ENCODE results near the gene DROSHA. TPM values are rescaled to one million over a fixed set of nuclear protein-coding genes. Genes with fewer than 3 reads are reported as not detected.
A peak's percentile ranks its signal among the peaks of the same experiment; 100 is the strongest.

The DROSHA gene
- total RNA-seq, 3 donors from 2014 or later (not counting 1 experiment from before 2014, with no cell fraction given) = 44.9 to 55.9 (median 50.5) TPM

DNA sequence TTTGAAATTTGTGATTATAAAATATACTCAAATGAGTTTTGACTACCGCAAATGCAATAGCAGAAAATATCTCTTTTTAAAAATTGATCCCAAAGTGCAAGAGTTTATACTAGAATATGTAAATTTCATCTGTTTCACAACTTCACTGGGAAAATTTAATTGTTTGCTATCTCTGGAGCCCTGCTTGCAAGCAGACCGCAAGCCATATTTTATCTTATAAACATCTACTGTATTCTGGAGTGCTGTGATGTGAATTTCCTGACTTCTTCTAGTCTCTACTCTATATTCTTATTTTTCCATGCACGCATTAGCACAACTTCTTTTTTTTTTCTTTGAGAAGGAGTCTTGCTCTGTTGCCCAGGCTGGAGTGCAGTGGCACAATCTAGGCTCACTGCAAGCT is 98.7 kb downstream of the DROSHA start:
- peaks cover 52% of the 10 kb centered on the region for H3K36me3 ChIP-seq (ENCODE audit: control insufficient read depth, insufficient read depth, low read length)
- Mint-ChIP-seq H3K4me1 (no peaks in the 10 kb centered on the region), H3K27ac (no peak overlapping the region), H3K9me3 (no peaks in the 10 kb centered on the region), H3K36me3 (peaks cover 33% of the 10 kb centered on the region), H3K27me3 (ENCODE audit: low read depth in 2 of 2) (no peaks in the 10 kb centered on the region), H3K4me3 (no peak overlapping the region)
- intact Hi-C loops (cut with micrococcal nuclease) = no loop called here
- 100% methylated on average over 2 of the region's 3 CpGs for WGBS (ENCODE audit: insufficient coverage)
- no peak for ATAC-seq
- H3K27me3 ChIP-seq (ENCODE audit: control insufficient read depth, insufficient read depth, low read length) = no peaks in the 10 kb centered on the region
- H3K27ac ChIP-seq (ENCODE audit: low read length) = no peak overlapping the region
- no peak overlapping the region for H3K4me3 ChIP-seq (ENCODE audit: low read length)
- H3K4me1 ChIP-seq (ENCODE audit: control insufficient read depth, insufficient read depth, low read length) = no peaks in the 10 kb centered on the region
- TF ChIP-seq, protein P1, sequence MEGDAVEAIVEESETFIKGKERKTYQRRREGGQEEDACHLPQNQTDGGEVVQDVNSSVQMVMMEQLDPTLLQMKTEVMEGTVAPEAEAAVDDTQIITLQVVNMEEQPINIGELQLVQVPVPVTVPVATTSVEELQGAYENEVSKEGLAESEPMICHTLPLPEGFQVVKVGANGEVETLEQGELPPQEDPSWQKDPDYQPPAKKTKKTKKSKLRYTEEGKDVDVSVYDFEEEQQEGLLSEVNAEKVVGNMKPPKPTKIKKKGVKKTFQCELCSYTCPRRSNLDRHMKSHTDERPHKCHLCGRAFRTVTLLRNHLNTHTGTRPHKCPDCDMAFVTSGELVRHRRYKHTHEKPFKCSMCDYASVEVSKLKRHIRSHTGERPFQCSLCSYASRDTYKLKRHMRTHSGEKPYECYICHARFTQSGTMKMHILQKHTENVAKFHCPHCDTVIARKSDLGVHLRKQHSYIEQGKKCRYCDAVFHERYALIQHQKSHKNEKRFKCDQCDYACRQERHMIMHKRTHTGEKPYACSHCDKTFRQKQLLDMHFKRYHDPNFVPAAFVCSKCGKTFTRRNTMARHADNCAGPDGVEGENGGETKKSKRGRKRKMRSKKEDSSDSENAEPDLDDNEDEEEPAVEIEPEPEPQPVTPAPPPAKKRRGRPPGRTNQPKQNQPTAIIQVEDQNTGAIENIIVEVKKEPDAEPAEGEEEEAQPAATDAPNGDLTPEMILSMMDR (IDR thresholded peaks at IDR 0.05) = no peak
- H3K9me3 ChIP-seq (ENCODE audit: control insufficient read depth, insufficient read depth, low read length) = no peaks in the 10 kb centered on the region
- no peak for DNase-seq

DNA sequence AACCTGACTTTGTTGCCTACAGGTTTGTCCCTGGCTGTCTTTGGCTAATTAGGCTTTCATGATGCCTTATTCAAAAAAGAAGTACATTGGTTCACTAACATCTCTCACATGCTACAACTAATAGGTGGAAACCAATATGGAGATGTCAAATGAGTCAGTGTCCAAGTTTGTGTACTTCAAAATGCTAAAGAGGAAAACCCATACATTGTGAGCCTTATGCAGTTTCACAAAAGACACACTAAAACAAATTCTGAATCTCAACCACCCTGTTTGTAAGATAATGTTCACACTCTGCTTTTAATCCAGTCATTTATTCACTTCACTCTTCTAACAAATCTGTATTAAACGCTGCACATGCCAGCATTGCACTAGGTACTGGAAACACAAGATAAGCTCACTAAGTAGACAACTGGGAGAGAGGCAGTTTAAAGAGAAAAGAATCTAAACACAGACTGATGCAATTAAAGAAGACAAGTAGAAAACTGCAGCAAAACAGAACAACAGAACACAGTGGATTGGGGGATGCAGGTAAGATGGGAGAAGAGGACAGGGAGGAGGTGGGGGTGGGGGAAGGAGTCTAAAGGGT is 104.1 kb downstream of the DROSHA start:
- no peaks in the 10 kb centered on the region for H3K4me1 ChIP-seq (ENCODE audit: control insufficient read depth, insufficient read depth, low read length)
- H3K4me3 ChIP-seq (ENCODE audit: low read length) = no peak overlapping the region
- Mint-ChIP-seq H3K36me3 (peaks cover 28% of the 10 kb centered on the region), H3K4me3 (no peak overlapping the region), H3K4me1 (peaks cover 0 to 5% of the 10 kb centered on the region in 2 donors), H3K9me3 (no peaks in the 10 kb centered on the region), H3K27ac (peak overlapping the region in 1 of 2 donors; percentile 20), H3K27me3 (ENCODE audit: low read depth in 2 of 2) (no peaks in the 10 kb centered on the region)
- ATAC-seq = no peak
- intact Hi-C loops (cut with micrococcal nuclease) = no loop called here
- H3K27ac ChIP-seq (ENCODE audit: low read length) = no peak overlapping the region
- 100% methylated on average over 1 of the region's 1 CpG for WGBS (ENCODE audit: insufficient coverage)
- TF ChIP-seq, protein P1 (IDR thresholded peaks at IDR 0.05) = no peak
- peaks cover 29% of the 10 kb centered on the region for H3K36me3 ChIP-seq (ENCODE audit: control insufficient read depth, insufficient read depth, low read length)
- no peak for DNase-seq
- no peaks in the 10 kb centered on the region for H3K9me3 ChIP-seq (ENCODE audit: control insufficient read depth, insufficient read depth, low read length)
- H3K27me3 ChIP-seq (ENCODE audit: control insufficient read depth, insufficient read depth, low read length) = no peaks in the 10 kb centered on the region

DNA sequence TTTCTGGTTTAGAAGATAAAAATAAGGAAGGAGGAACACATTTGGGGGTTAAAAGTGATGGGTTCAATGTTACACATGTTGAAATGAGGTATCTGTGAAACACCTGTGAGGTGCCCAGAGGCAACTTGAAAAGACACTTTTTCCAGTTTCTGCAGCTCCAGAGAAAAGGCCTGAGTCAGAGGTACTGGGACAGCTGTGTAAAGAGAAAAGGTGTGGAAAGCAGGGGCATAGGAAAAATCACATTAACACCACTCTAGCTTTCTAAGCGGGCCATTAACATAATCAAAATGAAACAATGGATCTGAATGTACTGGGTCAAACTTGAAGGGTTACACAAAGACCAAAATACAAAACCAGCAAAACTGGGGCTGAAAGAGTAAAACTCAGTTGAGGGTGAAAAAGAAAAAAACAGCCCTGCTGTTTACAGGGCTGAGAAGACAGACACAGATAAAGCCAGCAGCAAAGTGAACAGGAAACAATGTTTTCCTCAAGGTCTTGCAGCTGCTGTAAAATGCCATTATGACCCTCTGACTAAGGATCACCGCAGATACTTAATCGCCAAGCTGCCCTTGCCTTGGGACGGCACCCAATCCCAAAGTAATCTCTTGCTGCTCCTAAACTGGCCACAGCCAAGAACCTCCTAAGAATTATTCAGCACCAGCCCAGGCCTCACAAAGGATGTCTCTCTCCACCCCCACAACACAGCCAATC is 104.7 kb downstream of the DROSHA start:
- WGBS (ENCODE audit: insufficient coverage) = 84% methylated on average over 3 of the region's 4 CpGs
- Histone ChIP-seq H3K27me3 (ENCODE audit: control insufficient read depth, insufficient read depth, low read length) (no peaks in the 10 kb centered on the region), H3K36me3 (ENCODE audit: control insufficient read depth, insufficient read depth, low read length) (peaks cover 33% of the 10 kb centered on the region), H3K4me1 (ENCODE audit: control insufficient read depth, insufficient read depth, low read length) (no peaks in the 10 kb centered on the region), H3K27ac (ENCODE audit: low read length) (no peak overlapping the region), H3K4me3 (ENCODE audit: low read length) (no peak overlapping the region), H3K9me3 (ENCODE audit: control insufficient read depth, insufficient read depth, low read length) (no peaks in the 10 kb centered on the region)
- no peak overlapping the region for H3K27ac Mint-ChIP-seq
- H3K9me3 Mint-ChIP-seq = no peaks in the 10 kb centered on the region
- peaks cover 28% of the 10 kb centered on the region for H3K36me3 Mint-ChIP-seq
- peaks cover 0 to 5% of the 10 kb centered on the region in 2 donors for H3K4me1 Mint-ChIP-seq
- H3K4me3 Mint-ChIP-seq = no peak overlapping the region
- ATAC-seq (no peak), DNase-seq (no peak)
- TF ChIP-seq, protein P1 (IDR thresholded peaks at IDR 0.05) = no peak
- no peaks in the 10 kb centered on the region for H3K27me3 Mint-ChIP-seq (ENCODE audit: low read depth in 2 of 2)
- intact Hi-C loops (cut with micrococcal nuclease) = no loop called here
